Measurements from ENCODE around the gene RIN3. TPM values are rescaled to one million over a fixed set of nuclear protein-coding genes. Genes with fewer than 3 reads are reported as not detected.

Gene RIN3
- total RNA-seq, 2 experiments from 2014 or later: 15.8 to 16.0 TPM

- no peaks in the 10 kb centered on the region for H3K27me3 Mint-ChIP-seq (ENCODE audit: low read depth)
- H3K4me1 Mint-ChIP-seq (ENCODE audit: low read depth): peaks cover 14% of the 10 kb centered on the region
- H3K9me3 Mint-ChIP-seq: peaks cover 4% of the 10 kb centered on the region
- H3K4me3 Mint-ChIP-seq: no peak overlapping the region
- peaks cover 24% of the 10 kb centered on the region for H3K36me3 Mint-ChIP-seq (ENCODE audit: low read depth)
- DNase-seq: peak; percentile 79
- no peak overlapping the region for H3K27ac Mint-ChIP-seq
- intact Hi-C loops (cut with micrococcal nuclease): loop anchor here (1.0 kb wide), 1 partner anchor 41 kb away; no protein-coding TSS in a partner anchor
- CTCF ChIA-PET: interaction anchor here (1.2 kb wide), 1 partner anchor 15 kb away, joined by 3 read pairs; no protein-coding TSS in a partner anchor
These were observed 215.3 kb downstream of the RIN3 start for GRCh38 chr14:92728759-92729364.

DNA sequence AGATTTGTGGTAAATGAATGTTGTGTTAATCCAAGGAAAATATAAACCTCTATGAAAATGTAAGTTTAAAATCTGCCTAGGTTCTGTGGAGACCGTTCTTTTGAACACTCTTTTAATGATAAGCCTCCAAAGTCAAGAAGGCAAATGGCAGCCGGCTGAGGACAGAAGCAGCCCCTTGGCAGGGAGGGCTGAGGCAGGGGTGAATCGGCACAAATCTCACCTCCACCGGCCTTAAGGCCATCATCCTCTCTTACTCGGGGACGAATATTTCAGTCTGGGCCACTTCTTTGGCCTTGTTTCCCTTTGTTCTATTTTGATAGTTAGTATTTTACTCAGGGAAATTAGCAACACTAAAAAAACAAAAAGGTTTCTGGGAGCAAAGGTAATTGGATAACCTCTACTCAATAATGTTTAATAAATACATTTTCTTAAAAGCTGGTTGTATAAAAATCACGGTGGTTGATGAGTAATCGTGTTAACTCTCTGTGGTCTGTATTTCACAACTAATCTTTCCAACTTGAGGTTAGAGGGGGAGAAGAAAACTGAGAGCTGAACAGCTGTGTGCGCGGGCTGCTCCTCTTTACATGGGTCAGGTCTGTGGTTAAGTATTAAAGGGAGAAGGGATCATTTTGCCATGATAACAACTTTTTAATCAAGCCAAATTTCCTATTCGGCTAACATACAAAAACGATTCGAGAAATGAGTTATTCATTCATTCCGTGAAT, 216.2 kb downstream of the RIN3 start:
- Mint-ChIP-seq H3K27me3 (ENCODE audit: low read depth) (no peaks in the 10 kb centered on the region), H3K9me3 (peaks cover 4% of the 10 kb centered on the region), H3K27ac (no peak overlapping the region), H3K4me3 (no peak overlapping the region), H3K36me3 (ENCODE audit: low read depth) (peaks cover 24% of the 10 kb centered on the region), H3K4me1 (ENCODE audit: low read depth) (peaks cover 14% of the 10 kb centered on the region)
- CTCF ChIA-PET: interaction anchor here (1.1 kb wide), 1 partner anchor 12 kb away, joined by 3 read pairs; no protein-coding TSS in a partner anchor
- intact Hi-C loops (cut with micrococcal nuclease): loop anchor here (2.0 kb wide), 1 partner anchor 21 kb away; no protein-coding TSS in a partner anchor
- peak; percentile 49 for DNase-seq

GRCh38 chr14:92731622-92732115, 218.1 kb downstream of the RIN3 start:
- intact Hi-C loops (cut with micrococcal nuclease): loop anchor here (2.0 kb wide), 1 partner anchor 19 kb away; no protein-coding TSS in a partner anchor
- no peaks in the 10 kb centered on the region for H3K27me3 Mint-ChIP-seq (ENCODE audit: low read depth)
- CTCF ChIA-PET: no interaction called here
- H3K27ac Mint-ChIP-seq: no peak overlapping the region
- no peak overlapping the region for H3K4me3 Mint-ChIP-seq
- peaks cover 22% of the 10 kb centered on the region for H3K36me3 Mint-ChIP-seq (ENCODE audit: low read depth)
- peaks cover 4% of the 10 kb centered on the region for H3K9me3 Mint-ChIP-seq
- H3K4me1 Mint-ChIP-seq (ENCODE audit: low read depth): peaks cover 15% of the 10 kb centered on the region
- no peak for DNase-seq

- Mint-ChIP-seq H3K9me3 (peaks cover 4% of the 10 kb centered on the region), H3K4me3 (no peak overlapping the region), H3K27ac (no peak overlapping the region), H3K27me3 (ENCODE audit: low read depth) (no peaks in the 10 kb centered on the region), H3K4me1 (ENCODE audit: low read depth) (peaks cover 24% of the 10 kb centered on the region), H3K36me3 (ENCODE audit: low read depth) (peaks cover 14% of the 10 kb centered on the region)
- no peak for DNase-seq
- CTCF ChIA-PET: interaction anchor here (0.6 to 1.3 kb wide), 2 partner anchors 15 to 752 kb away, joined by 3 to 4 read pairs; partner anchors contain the start of gene LGMN
- intact Hi-C loops (cut with micrococcal nuclease): no loop called here
These were observed 219.4 kb downstream of the RIN3 start for GRCh38 chr14:92733007-92733406.

GRCh38 chr14:92734618-92735017, 221.0 kb downstream of the RIN3 start:
- Mint-ChIP-seq H3K4me3 (no peak overlapping the region), H3K4me1 (ENCODE audit: low read depth) (peaks cover 16% of the 10 kb centered on the region), H3K27ac (no peak overlapping the region), H3K9me3 (peaks cover 4% of the 10 kb centered on the region), H3K36me3 (ENCODE audit: low read depth) (peaks cover 14% of the 10 kb centered on the region), H3K27me3 (ENCODE audit: low read depth) (no peaks in the 10 kb centered on the region)
- DNase-seq: no peak
- intact Hi-C loops (cut with micrococcal nuclease): no loop called here
- CTCF ChIA-PET: no interaction called here

GRCh38 chr14:92735344-92735743, 221.8 kb downstream of the RIN3 start:
- CTCF ChIA-PET: no interaction called here
- DNase-seq: no peak
- H3K9me3 Mint-ChIP-seq: peaks cover 4% of the 10 kb centered on the region
- no peak overlapping the region for H3K27ac Mint-ChIP-seq
- H3K4me3 Mint-ChIP-seq: no peak overlapping the region
- H3K4me1 Mint-ChIP-seq (ENCODE audit: low read depth): peaks cover 11% of the 10 kb centered on the region
- H3K36me3 Mint-ChIP-seq (ENCODE audit: low read depth): peaks cover 14% of the 10 kb centered on the region
- intact Hi-C loops (cut with micrococcal nuclease): no loop called here
- no peaks in the 10 kb centered on the region for H3K27me3 Mint-ChIP-seq (ENCODE audit: low read depth)

GRCh38 chr14:92737206-92737605, 223.6 kb downstream of the RIN3 start:
- Mint-ChIP-seq H3K27me3 (ENCODE audit: low read depth) (no peaks in the 10 kb centered on the region), H3K36me3 (ENCODE audit: low read depth) (peaks cover 3% of the 10 kb centered on the region), H3K4me3 (no peak overlapping the region), H3K9me3 (no peaks in the 10 kb centered on the region), H3K4me1 (ENCODE audit: low read depth) (peaks cover 11% of the 10 kb centered on the region), H3K27ac (no peak overlapping the region)
- intact Hi-C loops (cut with micrococcal nuclease): loop anchor here (1.0 kb wide), 1 partner anchor 11 kb away; the partner anchor contains the start of gene LGMN
- CTCF ChIA-PET: no interaction called here
- DNase-seq: no peak

- CTCF ChIA-PET: no interaction called here
- DNase-seq: no peak
- no peaks in the 10 kb centered on the region for H3K27me3 Mint-ChIP-seq (ENCODE audit: low read depth)
- H3K9me3 Mint-ChIP-seq: no peaks in the 10 kb centered on the region
- peaks cover 11% of the 10 kb centered on the region for H3K4me1 Mint-ChIP-seq (ENCODE audit: low read depth)
- H3K27ac Mint-ChIP-seq: no peak overlapping the region
- no peak overlapping the region for H3K4me3 Mint-ChIP-seq
- intact Hi-C loops (cut with micrococcal nuclease): loop anchor here (1.0 kb wide), 1 partner anchor 11 kb away; the partner anchor contains the start of gene LGMN
- no peaks in the 10 kb centered on the region for H3K36me3 Mint-ChIP-seq (ENCODE audit: low read depth)
These were observed 224.1 kb downstream of the RIN3 start for GRCh38 chr14:92737619-92738188.

Other genes with a start within 250 kb of the RIN3 start
- gene SLC24A4, start 190.6 kb upstream of the RIN3 start, total RNA-seq: not detected
- 1 to 10 TPM; 6.9 to 7.7 TPM for gene LGMN, start 234.8 kb downstream of the RIN3 start, total RNA-seq

All from activated naive CD4-positive, alpha-beta T cell treated with anti-CD3 and anti-CD28 coated beads for 36 hours (primary cell).